Stimulated activated CD4-positive, alpha-beta T cell treated with anti-CD3 and anti-CD28 coated beads, Interleukin-4, amount 100 ng/mL, for 48 hours (primary cell): ENCODE data around the gene LARP1.
"Not testable (repeated sequence)": the region's sequence is repeated elsewhere in the genome, so short reads cannot be mapped to it uniquely, and the experiment has no call there.

Experiments used
- DNase-seq, 2 donors: peaks; one replicate each; pipeline ENCODE4 v3.0.0-alpha.2; 2020; ENCODE audit warnings: low read depth in 2 of 2

The LARP1 gene

DNA sequence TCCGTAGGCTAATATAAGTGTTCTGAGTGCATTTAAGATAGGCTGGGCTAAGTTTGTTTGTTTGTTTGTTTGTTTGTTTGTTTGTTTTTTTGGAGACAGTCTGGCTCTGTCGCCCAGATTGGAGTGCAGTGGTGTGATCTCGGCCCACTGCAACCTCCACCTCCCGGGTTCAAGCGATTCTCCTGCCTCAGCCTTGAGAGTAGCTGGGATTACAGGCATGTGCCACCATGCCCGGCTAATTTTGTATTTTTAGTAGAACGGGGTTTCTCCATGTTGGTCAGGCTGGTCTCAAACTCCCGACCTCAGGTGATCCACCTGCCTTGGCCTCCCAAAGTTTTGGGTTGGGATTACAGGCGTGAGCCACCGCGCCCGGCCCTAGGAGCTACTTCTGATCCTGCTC lies 4.7 kb downstream of the LARP1 start:
- not testable (repeated sequence) for DNase-seq

DNA sequence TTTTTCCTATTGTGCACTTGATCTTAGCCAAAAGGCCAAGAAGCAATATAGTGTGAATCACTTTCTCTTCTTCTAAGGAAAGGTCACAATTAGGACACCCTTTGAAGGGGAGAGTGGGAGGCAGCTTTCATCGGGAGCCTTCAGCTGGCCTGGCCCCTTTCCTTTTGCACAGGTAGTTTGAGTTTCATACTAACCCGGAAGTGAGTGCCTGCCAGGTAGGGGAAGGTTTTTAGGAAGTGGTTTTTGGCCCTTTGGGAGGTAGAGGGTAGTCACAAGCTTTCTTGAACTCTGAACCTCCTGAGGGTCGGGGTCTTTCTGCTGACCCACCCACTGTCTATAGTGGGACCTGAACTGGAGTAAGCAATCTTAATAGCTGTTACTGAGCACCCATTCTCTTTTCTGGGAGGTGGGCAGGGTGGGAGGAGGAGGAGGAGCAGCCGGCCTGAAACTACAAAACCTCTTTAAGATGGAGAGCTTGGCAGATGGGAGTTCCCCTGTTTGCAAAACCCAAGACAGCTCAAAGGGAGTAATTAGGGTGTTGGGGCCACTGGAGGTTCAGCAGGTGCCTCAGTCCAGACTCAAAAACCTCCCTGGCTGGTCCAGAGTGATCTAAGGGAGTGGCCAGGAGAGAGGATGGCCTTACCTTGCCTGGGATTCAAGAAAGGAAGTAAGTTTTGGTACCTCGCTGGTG lies 6.0 kb downstream of the LARP1 start:
- no peak for DNase-seq

DNA sequence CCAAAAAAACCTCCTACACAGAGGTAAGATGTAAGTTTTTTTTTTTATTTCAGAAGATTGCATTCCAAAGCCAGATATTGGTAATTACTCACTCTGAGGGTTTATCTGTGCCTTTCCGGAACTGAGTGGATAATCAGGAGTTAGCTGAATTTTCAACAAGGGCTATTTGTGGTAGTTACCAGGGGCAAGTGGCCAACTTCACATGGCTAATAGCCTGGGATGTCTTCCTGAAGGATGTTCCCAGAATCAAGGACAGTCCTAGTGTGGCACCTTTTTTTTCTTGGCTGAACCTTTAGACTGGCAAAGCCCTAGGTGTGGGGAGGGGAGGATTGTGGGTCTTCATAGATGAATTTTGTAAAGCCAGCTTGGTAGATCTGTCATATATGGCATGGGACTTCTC lies 7.1 kb downstream of the LARP1 start:
- DNase-seq, result no peak

GRCh38 chr5:154762700-154763099 lies 7.5 kb downstream of the LARP1 start:
- DNase-seq, result no peak

DNA sequence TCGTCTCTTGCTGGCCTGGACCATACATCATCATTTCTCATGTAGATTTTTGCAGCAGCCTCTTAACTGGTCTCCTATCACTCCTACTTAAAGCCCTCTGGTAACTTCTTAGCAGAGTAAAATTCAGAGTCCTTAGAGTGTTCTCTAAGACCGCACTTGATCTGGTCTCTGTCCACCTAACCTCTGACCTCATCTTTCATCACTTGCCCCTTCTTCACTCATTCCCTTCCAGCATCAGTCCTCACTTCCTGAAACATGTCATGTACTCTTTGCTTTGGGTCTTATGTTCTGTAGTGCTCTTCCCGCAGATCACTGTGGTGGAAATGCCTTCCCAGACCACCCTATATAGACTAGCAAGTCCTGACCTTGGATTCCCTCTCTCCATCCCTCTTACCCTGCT lies 9.8 kb downstream of the LARP1 start:
- no peak for DNase-seq

DNA sequence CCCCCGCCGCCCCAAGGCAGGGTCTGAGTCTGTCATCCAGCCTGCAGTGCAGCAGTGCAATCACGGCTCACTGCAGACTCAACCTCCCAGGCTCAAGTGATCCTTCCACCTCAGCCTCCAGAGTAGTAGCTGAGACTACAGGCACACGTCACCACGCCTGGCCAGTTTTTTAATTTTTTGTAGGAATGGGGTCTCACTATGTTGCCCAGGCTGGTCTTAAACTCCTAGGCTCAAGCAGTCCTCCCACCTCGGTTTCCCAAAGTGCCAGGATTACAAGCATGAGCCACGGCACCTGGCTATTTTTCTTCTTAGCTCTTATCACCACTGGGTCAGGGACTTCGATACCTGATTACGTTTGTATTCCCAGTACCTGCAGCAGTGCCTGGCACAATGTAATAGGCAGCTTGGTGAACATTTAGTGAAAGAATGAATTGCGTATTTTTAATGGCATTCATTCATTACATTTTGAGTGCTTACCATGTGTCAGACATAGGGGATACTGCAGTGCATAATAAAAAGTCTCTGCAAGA lies 10.3 kb downstream of the LARP1 start:
- DNase-seq, result no peak

GRCh38 chr5:154766558-154767281 lies 11.5 kb downstream of the LARP1 start:
- no peak for DNase-seq

DNA sequence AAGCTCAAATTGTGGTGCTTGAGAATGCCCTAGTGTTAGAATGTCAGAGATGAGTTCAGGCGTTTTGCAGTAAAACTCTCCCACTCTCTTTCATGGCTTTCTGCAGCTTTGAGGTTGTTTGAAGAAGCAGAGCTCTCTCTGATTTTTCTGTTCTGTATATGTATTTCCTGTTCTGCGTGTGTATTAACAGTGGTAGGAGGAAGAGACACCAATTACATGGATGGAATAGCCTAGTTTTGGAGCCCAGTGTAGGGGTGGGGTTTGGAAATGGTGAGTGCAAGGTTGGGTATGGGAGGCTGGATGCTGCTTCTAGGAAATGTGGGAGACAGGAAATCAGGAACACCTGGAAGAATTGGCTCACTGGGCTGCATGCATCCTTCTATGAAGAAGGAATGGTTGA lies 12.4 kb downstream of the LARP1 start:
- no peak for DNase-seq

DNA sequence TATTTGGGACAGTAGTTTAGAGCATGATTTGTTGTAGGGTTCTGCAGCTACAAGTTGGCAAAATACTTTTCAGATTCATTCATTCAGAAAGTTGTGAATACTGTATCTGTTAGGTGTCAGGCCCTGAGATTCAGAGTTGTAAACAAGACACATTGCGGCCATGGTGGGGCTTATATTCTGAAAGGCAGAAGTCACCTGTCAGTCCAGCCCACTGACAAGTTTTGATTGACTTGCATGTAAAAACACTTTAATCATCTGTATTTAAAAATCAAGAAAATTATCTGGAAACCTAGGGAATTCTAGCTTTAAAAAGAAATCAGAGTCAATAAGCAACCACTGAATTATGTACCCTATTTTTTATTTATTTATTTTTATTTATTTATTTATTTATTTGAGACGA lies 13.0 kb downstream of the LARP1 start:
- no peak for DNase-seq

- no peak for DNase-seq
Measured at GRCh38 chr5:154770111-154770510, 14.9 kb downstream of the LARP1 start.

DNA sequence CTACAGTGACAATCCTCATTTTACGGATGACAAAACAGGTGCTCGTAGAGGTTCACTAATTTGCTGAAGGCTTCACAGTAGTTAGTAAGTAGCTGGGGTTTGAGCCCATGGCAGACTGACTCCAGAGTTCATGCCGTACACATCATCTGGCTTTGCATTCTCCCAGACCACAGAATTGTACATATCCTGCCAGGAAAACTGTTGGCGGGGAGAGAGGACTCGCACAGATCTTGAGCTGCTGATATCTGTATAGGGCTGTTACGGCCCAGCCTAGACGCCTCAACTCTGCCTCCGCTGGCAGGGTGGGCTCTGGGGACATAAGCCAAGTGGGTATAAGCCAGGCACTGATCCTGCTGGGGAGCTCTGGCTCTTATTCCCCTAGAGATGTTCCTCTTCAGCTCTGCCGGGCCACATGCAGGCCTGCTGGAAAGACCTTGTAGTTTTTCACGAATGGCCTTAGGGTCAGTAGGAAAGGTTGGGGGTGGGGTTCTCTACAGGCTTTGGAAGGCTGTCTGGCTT lies 16.3 kb downstream of the LARP1 start:
- no peak for DNase-seq

- DNase-seq, result no peak
Measured at GRCh38 chr5:154773326-154773725, 18.1 kb downstream of the LARP1 start.

GRCh38 chr5:154776167-154776566 lies 21.0 kb downstream of the LARP1 start:
- no peak for DNase-seq

DNA sequence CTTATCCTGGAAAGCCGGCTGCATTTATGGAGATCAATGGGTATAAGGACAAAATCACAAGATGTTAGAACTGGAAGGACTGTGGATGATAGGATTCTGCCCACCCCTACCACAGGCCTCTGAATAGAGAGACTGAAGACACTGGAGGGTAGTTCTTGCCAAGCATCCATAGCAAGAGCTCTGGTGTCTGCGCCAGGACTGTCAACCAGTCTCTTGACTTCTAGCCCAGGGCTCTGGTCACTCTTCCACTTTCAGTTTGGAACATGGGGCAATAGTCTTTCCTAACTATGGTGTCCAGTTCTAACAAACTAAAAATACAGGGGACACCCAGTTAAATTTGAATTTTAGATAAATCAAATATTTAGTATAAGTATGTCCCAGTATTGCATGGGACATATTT lies 23.4 kb downstream of the LARP1 start:
- DNase-seq, result no peak

- no peak for DNase-seq
Measured at GRCh38 chr5:154779105-154779504, 23.9 kb downstream of the LARP1 start.

DNA sequence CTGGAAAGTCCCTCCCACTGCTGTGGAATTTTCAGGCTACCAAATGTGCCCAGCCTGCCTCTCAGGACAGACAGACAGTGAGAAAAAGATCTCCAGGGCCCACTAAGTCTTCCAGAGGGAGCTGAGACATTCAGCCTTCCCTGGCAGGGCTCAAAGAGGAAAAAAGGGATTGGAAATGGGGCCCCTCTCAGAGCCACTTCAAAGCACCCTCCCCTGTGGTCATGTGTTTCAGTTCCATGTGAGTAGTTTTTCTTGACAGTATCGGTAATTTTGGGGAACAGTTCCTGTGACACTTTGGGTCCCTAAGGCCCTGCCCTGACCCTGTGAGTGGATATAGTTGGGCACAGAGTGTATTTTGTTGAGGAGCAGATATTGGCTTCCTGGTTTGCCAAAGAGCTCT lies 25.0 kb downstream of the LARP1 start:
- no peak for DNase-seq

- DNase-seq, result no peak
Measured at GRCh38 chr5:154782326-154782725, 27.1 kb downstream of the LARP1 start.

DNA sequence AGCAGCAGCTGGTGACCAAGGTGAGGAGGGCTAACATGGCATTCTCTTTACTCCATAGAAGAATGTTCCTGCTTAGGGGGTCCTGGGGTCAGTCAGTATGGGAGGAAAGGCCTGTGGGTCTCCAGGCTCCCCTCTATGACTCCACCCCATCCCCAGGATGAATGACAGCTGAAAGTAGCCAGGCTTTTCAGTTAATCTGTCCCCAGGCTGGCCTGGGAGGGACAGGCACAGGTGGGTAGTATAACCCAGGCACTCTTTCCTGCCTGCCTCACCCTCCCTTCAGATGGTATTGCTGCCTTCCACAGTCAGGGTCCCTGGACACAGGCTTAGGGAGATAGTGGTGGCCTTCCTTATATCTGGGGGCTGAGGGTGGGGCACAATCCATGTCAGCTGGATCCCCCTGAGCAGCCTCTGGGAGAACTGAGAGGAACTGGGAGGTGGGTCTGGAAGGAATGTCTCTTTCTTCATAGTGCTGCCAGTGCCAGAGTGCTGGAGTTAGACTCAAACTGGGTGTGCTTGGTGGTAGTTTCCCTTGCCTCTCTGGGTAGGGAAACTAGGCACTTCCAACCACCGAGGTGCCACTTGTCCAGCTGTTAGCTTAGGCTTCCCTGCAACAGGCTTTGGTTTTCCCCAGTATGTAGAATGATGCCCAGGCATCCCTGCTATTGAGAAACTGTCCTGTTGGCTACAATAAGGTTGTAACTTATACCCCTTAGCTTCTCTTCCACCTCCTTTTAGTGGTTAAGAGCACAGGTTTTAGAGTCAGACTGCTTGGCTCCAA lies 27.8 kb downstream of the LARP1 start:
- DNase-seq, result no peak

DNA sequence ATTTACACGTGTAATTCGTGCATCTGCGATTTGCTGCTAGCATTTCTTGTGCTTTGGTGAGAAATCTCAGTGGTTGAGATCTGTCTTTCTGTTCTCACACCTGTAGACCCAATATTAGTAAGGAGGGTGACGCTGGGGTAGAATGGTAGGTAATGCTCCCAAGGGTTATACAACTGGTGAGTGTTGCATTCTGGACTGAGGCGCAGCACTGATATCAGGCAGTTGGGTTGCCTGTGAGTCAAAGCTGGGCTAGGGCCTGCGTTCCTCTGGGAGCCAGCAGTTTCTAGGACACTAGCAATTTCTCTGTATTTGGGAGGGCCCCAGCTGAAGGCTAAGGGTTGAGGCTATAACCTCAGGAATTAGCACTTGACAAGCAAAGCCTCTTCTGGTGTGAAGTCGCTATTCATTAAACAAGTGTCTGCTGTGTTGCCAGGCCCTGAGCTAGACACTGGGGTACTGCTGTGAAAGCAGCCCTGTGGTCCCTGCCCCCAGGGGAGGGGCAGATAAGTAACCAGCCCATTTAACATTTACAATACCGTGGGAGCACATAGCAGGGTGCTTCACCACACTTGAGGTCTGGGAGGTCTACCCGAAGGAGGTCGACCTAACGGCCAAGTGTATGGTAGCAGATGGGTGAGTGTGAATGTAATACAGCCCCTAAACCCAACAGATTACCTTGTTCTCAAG lies 28.7 kb downstream of the LARP1 start:
- no peak for DNase-seq

DNA sequence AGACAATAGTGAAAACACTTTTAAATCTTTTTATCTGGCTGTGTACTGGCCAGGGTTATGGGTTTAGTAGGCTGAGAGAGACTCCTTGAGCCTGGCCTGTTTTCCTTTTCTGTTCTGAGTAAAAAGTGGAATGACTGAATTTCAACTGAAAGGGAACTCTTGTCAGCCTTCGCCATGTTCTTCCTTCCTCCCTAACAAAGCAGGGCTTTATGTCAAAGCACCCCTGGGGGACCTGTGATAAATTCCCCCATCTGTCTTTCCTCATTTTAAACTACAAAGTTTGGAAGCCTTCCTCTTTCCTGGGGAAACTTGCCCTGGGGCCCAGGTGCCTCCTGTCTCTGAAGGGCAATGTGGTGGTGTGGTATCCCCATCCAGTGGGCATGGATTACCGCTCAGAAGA lies 29.7 kb downstream of the LARP1 start:
- no peak for DNase-seq

DNA sequence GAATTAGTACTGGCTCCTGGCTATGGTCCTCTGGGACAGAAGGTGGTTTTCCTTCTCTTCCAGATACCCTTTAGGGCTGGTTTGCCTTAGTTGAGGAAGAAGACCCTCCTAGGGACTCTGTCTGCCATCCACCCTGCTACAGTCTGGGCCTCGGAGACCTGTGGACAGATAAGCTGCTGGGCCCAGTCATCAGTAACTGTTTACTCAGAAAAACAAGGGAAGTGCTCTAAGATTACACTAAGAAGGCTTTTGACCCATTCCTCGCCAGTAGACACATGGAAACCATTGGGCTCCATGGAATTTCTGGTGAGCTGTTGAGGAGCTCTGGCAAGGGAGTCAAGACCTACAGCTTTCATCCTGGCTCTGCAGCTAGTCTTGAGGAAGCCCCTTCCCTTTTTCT lies 31.2 kb downstream of the LARP1 start:
- no peak for DNase-seq

GRCh38 chr5:154788212-154788611 lies 33.0 kb downstream of the LARP1 start:
- DNase-seq, result no peak
